Stimulated activated CD8-positive, alpha-beta memory T cell treated with anti-CD3 and anti-CD28 coated beads, Interleukin-4, amount 100 ng/mL, for 48 hours (primary cell): ENCODE measurements around the gene CHRM4.

Source experiments
- DNase-seq: peaks from one replicate; pipeline ENCODE4 v3.0.0-alpha.2; 2020

CHRM4 gene

GRCh38 chr11:46402957-46403902 is 11.7 kb upstream of the CHRM4 start:
- DNase-seq = no peak

- no peak for DNase-seq
Measured at GRCh38 chr11:46397526-46397925, 6.0 kb upstream of the CHRM4 start.

GRCh38 chr11:46393759-46394158 is 2.2 kb upstream of the CHRM4 start:
- DNase-seq = no peak

GRCh38 chr11:46393231-46393616 is 1.6 kb upstream of the CHRM4 start:
- no peak for DNase-seq

GRCh38 chr11:46392421-46393230 is 1.1 kb upstream of the CHRM4 start:
- peak; percentile 86 for DNase-seq

GRCh38 chr11:46391186-46391577 is 394 bp downstream of the CHRM4 start:
- DNase-seq = no peak

- no peak for DNase-seq
Measured at GRCh38 chr11:46390331-46391171, 1.0 kb downstream of the CHRM4 start.

- DNase-seq = peak; percentile 82
Measured at GRCh38 chr11:46389450-46390330, 1.9 kb downstream of the CHRM4 start.

- no peak for DNase-seq
Measured at GRCh38 chr11:46388619-46389449, 2.7 kb downstream of the CHRM4 start.

GRCh38 chr11:46387919-46388618 is 3.5 kb downstream of the CHRM4 start:
- DNase-seq = no peak

- DNase-seq = no peak
Measured at GRCh38 chr11:46387456-46387855, 4.1 kb downstream of the CHRM4 start.

- no peak for DNase-seq
Measured at GRCh38 chr11:46386674-46387073, 4.9 kb downstream of the CHRM4 start.

GRCh38 chr11:46386005-46386578 is 5.5 kb downstream of the CHRM4 start:
- DNase-seq = no peak

- no peak for DNase-seq
Measured at GRCh38 chr11:46385169-46386004, 6.2 kb downstream of the CHRM4 start.

- no peak for DNase-seq
Measured at GRCh38 chr11:46383974-46384701, 7.4 kb downstream of the CHRM4 start.

- DNase-seq = no peak
Measured at GRCh38 chr11:46383404-46383758, 8.2 kb downstream of the CHRM4 start.

GRCh38 chr11:46382646-46383403 is 8.8 kb downstream of the CHRM4 start:
- DNase-seq = no peak
